CD4-positive, CD25-positive, alpha-beta regulatory T cell (primary cell): ENCODE results near the gene TMPRSS2. TPM values are rescaled to one million over a fixed set of nuclear protein-coding genes. Genes with fewer than 3 reads are reported as not detected.

Experiments
- ATAC-seq, 2 donors: fragments of 150-1000 bp; cut with Tn5 transposase; one replicate each; pipeline ENCODE4 v1.10.0; 2021; ENCODE audit warnings: low read depth in 2 of 2, moderate number of reproducible peaks in 2 of 2, moderate library complexity in 1 of 2
- DNase-seq, 3 donors: peaks; one replicate each; pipeline versions ENCODE4 v3.0.0 to v3.0.0-alpha.2; 2012 to 2022; ENCODE audit warnings: mixed read lengths in 1 of 3
- H3K27ac ChIP-seq: one replicate; pipeline ENCODE4 v1.7.0; 2013; ENCODE audit warnings: mild to moderate bottlenecking, low read length; ENCODE audit not compliant: insufficient read depth, poor library complexity, severe bottlenecking
- H3K27me3 ChIP-seq: one replicate; pipeline ENCODE4 v1.7.0; 2013; ENCODE audit warnings: low read length; ENCODE audit not compliant: control insufficient read depth, insufficient read depth
- H3K36me3 ChIP-seq: one replicate; pipeline ENCODE4 v1.7.0; 2013; ENCODE audit warnings: mild to moderate bottlenecking, low read length, moderate library complexity; ENCODE audit not compliant: control insufficient read depth, insufficient read depth
- H3K4me1 ChIP-seq: 2 replicates; pipeline ENCODE4 v1.7.0; 2013; ENCODE audit warnings: mild to moderate bottlenecking, low read length; ENCODE audit not compliant: insufficient read depth, control insufficient read depth, poor library complexity, severe bottlenecking
- H3K4me3 ChIP-seq: one replicate; pipeline ENCODE4 v1.7.0; 2013; ENCODE audit warnings: low read depth, mild to moderate bottlenecking, low read length, moderate library complexity
- H3K9me3 ChIP-seq, 2 experiments: 1 replicate in 1 of 2; 2 replicates in 1 of 2; pipeline ENCODE4 v1.7.0; 2013; ENCODE audit warnings: low read length in 2 of 2, mild to moderate bottlenecking in 1 of 2, moderate library complexity in 1 of 2; ENCODE audit not compliant: control insufficient read depth in 2 of 2
- H3K27ac Mint-ChIP-seq, 3 donors: one replicate each; pipeline ENCODE4 v1.8.0; 2020 to 2022; ENCODE audit warnings: mild to moderate bottlenecking in 3 of 3, mixed read lengths in 3 of 3, moderate library complexity in 2 of 3
- H3K27me3 Mint-ChIP-seq: one replicate; pipeline ENCODE4 v1.8.0; 2022; ENCODE audit warnings: mild to moderate bottlenecking, mixed read lengths
- H3K36me3 Mint-ChIP-seq: one replicate; pipeline ENCODE4 v1.8.0; 2020; ENCODE audit warnings: mixed read lengths
- H3K4me1 Mint-ChIP-seq, 4 donors: one replicate each; pipeline ENCODE4 v1.8.0; 2020 to 2022; ENCODE audit warnings: mixed read lengths in 4 of 4, mild to moderate bottlenecking in 1 of 4
- H3K4me3 Mint-ChIP-seq, 4 donors: one replicate each; pipeline ENCODE4 v1.8.0; 2020 to 2022; ENCODE audit warnings: mild to moderate bottlenecking in 4 of 4, mixed read lengths in 4 of 4, moderate library complexity in 3 of 4
- H3K9me3 Mint-ChIP-seq, 7 donors: one replicate each; pipeline ENCODE4 v1.8.0; 2020 to 2022; ENCODE audit warnings: mixed read lengths in 7 of 7, mild to moderate bottlenecking in 3 of 7, moderate library complexity in 2 of 7
- polyA plus RNA-seq, 4 donors: library from polyadenylated mRNA; unstranded; fragments of 300-500 nt; fragmentation: Illumina TruSeq; gene quantifications; one replicate each; pipeline ENCODE4 v1.2.3, GENCODE V29; 2021
- total RNA-seq: library from RNA; stranded (reverse); gene quantifications from one replicate; pipeline ENCODE4 v1.2.3, GENCODE V29; 2022

TMPRSS2 gene
- total and polyA plus RNA-seq, 5 donors from 2014 or later, result not detected

DNA sequence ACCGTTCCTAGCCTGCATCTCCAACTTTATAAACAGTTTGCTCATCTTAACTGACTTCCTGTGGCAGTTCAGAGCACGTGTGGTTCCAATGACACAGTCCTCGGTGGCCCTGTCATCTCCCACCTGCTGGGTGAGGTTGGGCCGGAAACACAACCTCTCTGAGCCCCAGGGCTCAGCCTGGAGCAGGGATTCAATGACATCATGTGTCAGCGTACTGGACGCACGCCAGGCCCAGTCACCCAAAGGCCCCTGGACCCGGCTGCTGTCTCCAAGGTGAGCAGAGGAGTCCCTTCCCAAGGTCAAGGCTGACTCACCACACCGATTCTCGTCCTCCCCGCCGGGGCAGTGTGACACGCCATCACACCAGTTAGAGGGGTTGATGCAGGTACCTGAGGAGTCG lies 19.9 kb downstream of the TMPRSS2 start:
- Mint-ChIP-seq H3K36me3 (no peaks in the 10 kb centered on the region), H3K4me1 (no peaks in the 10 kb centered on the region), H3K4me3 (no peak overlapping the region)

GRCh38 chr21:41487082-41487481 lies 20.9 kb downstream of the TMPRSS2 start:
- no peak for ATAC-seq
- H3K27ac Mint-ChIP-seq, result no peak overlapping the region
- peaks cover 4% of the 10 kb centered on the region for H3K27me3 Mint-ChIP-seq
- Histone ChIP-seq H3K4me3 (no peak overlapping the region), H3K9me3 (no peaks in the 10 kb centered on the region), H3K4me1 (no peaks in the 10 kb centered on the region), H3K36me3 (no peaks in the 10 kb centered on the region), H3K27ac (no peak overlapping the region), H3K27me3 (peaks cover 2% of the 10 kb centered on the region)
- H3K36me3 Mint-ChIP-seq, result no peaks in the 10 kb centered on the region
- H3K4me1 Mint-ChIP-seq, result no peaks in the 10 kb centered on the region
- no peaks in the 10 kb centered on the region for H3K9me3 Mint-ChIP-seq
- H3K4me3 Mint-ChIP-seq, result no peak overlapping the region
- no peak for DNase-seq

More for the DNA sequence above, 19.9 kb downstream of the TMPRSS2 start:
- Histone ChIP-seq H3K9me3 (no peaks in the 10 kb centered on the region), H3K27me3 (no peaks in the 10 kb centered on the region), H3K27ac (no peak overlapping the region), H3K4me1 (no peaks in the 10 kb centered on the region), H3K36me3 (no peaks in the 10 kb centered on the region), H3K4me3 (no peak overlapping the region)
- ATAC-seq, result no peak
- H3K9me3 Mint-ChIP-seq, result no peaks in the 10 kb centered on the region
- H3K27me3 Mint-ChIP-seq, result peaks cover 8% of the 10 kb centered on the region
- DNase-seq, result peak in 1 of 3 donors; percentile 7
- no peak overlapping the region for H3K27ac Mint-ChIP-seq

DNA sequence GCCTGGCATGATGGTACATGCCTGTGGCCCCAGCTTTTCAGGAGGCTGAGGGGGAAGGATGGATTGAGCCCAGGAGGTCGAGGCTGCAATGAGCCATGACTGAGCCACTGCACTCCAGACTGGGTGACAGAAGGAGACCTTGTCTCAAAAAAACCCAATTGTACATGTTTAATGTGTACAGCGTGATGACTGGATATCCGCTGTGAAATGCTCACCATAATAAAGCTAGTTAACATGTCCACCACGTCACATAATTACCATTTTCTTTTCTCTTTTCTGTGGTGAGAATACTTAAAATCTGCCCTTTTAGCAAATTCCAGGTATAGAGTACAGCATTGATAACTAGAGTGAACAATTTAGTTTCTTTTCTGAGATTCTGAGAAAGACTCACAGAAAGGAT lies 24.0 kb downstream of the TMPRSS2 start:
- Histone ChIP-seq H3K36me3 (no peaks in the 10 kb centered on the region), H3K9me3 (no peaks in the 10 kb centered on the region), H3K27me3 (peaks cover 2% of the 10 kb centered on the region), H3K4me3 (no peak overlapping the region), H3K4me1 (no peaks in the 10 kb centered on the region), H3K27ac (no peak overlapping the region)
- no peak overlapping the region for H3K4me3 Mint-ChIP-seq
- DNase-seq (peak in 1 of 3 donors; percentile 39), ATAC-seq (peak in 1 of 2 donors; percentile 25)
- peaks cover 4% of the 10 kb centered on the region for H3K27me3 Mint-ChIP-seq
- H3K4me1 Mint-ChIP-seq, result no peaks in the 10 kb centered on the region
- no peaks in the 10 kb centered on the region for H3K36me3 Mint-ChIP-seq
- no peak overlapping the region for H3K27ac Mint-ChIP-seq
- no peaks in the 10 kb centered on the region for H3K9me3 Mint-ChIP-seq

GRCh38 chr21:41483415-41483814 lies 24.5 kb downstream of the TMPRSS2 start:
- Histone ChIP-seq H3K36me3 (no peaks in the 10 kb centered on the region), H3K4me1 (no peaks in the 10 kb centered on the region), H3K4me3 (no peak overlapping the region), H3K27me3 (peaks cover 2% of the 10 kb centered on the region), H3K9me3 (no peaks in the 10 kb centered on the region), H3K27ac (no peak overlapping the region)
- Mint-ChIP-seq H3K9me3 (no peaks in the 10 kb centered on the region), H3K4me3 (no peak overlapping the region), H3K27ac (no peak overlapping the region), H3K36me3 (no peaks in the 10 kb centered on the region), H3K4me1 (no peaks in the 10 kb centered on the region), H3K27me3 (peaks cover 4% of the 10 kb centered on the region)
- no peak for ATAC-seq
- no peak for DNase-seq

DNA sequence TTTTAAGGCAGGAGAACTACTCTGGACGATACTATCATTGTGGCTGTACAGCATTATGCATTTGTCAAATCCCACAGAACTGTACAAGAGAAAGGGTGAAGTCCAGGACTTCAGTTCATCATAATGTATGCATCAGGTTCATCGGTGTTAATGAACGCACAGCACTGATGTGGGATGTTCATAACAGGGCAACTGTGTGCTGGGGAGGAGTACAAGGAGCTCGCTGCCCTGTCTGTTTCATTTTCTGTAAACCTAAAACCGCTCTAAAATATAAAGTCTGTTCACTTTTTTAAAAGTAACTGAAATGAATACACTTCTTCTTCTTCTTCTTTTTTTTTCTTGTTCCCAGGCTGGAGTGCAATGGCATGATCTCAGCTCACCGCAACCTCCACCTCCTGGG lies 25.0 kb downstream of the TMPRSS2 start:
- Histone ChIP-seq H3K4me3 (no peak overlapping the region), H3K4me1 (no peaks in the 10 kb centered on the region), H3K27ac (no peak overlapping the region), H3K9me3 (no peaks in the 10 kb centered on the region), H3K36me3 (no peaks in the 10 kb centered on the region), H3K27me3 (peaks cover 2% of the 10 kb centered on the region)
- DNase-seq, result no peak
- H3K36me3 Mint-ChIP-seq, result no peaks in the 10 kb centered on the region
- H3K4me3 Mint-ChIP-seq, result no peak overlapping the region
- no peaks in the 10 kb centered on the region for H3K4me1 Mint-ChIP-seq
- ATAC-seq, result no peak
- H3K9me3 Mint-ChIP-seq, result no peaks in the 10 kb centered on the region
- H3K27ac Mint-ChIP-seq, result no peak overlapping the region
- peaks cover 4% of the 10 kb centered on the region for H3K27me3 Mint-ChIP-seq

- ATAC-seq, result no peak
- peaks cover 4% of the 10 kb centered on the region for H3K27me3 Mint-ChIP-seq
- H3K4me1 ChIP-seq, result no peaks in the 10 kb centered on the region
- H3K4me1 Mint-ChIP-seq, result peaks cover 0 to 3% (median 0%) of the 10 kb centered on the region in 4 donors
- H3K36me3 Mint-ChIP-seq, result no peaks in the 10 kb centered on the region
- no peak overlapping the region for H3K4me3 Mint-ChIP-seq
- H3K9me3 ChIP-seq, result no peaks in the 10 kb centered on the region
- no peaks in the 10 kb centered on the region for H3K9me3 Mint-ChIP-seq
- no peak for DNase-seq
- H3K4me3 ChIP-seq, result no peak overlapping the region
- no peaks in the 10 kb centered on the region for H3K36me3 ChIP-seq
- no peak overlapping the region for H3K27ac Mint-ChIP-seq
- H3K27ac ChIP-seq, result no peak overlapping the region
- peaks cover 2% of the 10 kb centered on the region for H3K27me3 ChIP-seq
Measured at GRCh38 chr21:41482301-41482700, 25.7 kb downstream of the TMPRSS2 start.

- no peaks in the 10 kb centered on the region for H3K9me3 ChIP-seq
- no peak overlapping the region for H3K4me3 Mint-ChIP-seq
- no peaks in the 10 kb centered on the region for H3K36me3 Mint-ChIP-seq
- H3K27me3 Mint-ChIP-seq, result no peaks in the 10 kb centered on the region
- DNase-seq, result no peak
- H3K4me3 ChIP-seq, result no peak overlapping the region
- H3K27ac Mint-ChIP-seq, result no peak overlapping the region
- H3K9me3 Mint-ChIP-seq, result no peaks in the 10 kb centered on the region
- H3K4me1 Mint-ChIP-seq, result peaks cover 0 to 3% (median 0%) of the 10 kb centered on the region in 4 donors
- no peak for ATAC-seq
- no peak overlapping the region for H3K27ac ChIP-seq
- peaks cover 2% of the 10 kb centered on the region for H3K27me3 ChIP-seq
- H3K4me1 ChIP-seq, result no peaks in the 10 kb centered on the region
- H3K36me3 ChIP-seq, result no peaks in the 10 kb centered on the region
Measured at GRCh38 chr21:41481191-41481590, 26.8 kb downstream of the TMPRSS2 start.

GRCh38 chr21:41480086-41480690 lies 27.8 kb downstream of the TMPRSS2 start:
- no peaks in the 10 kb centered on the region for H3K27me3 Mint-ChIP-seq
- no peak overlapping the region for H3K27ac Mint-ChIP-seq
- H3K9me3 Mint-ChIP-seq, result no peaks in the 10 kb centered on the region
- no peak for DNase-seq
- no peaks in the 10 kb centered on the region for H3K36me3 Mint-ChIP-seq
- Histone ChIP-seq H3K27ac (no peak overlapping the region), H3K36me3 (no peaks in the 10 kb centered on the region), H3K27me3 (peaks cover 2% of the 10 kb centered on the region), H3K4me3 (no peak overlapping the region), H3K4me1 (no peaks in the 10 kb centered on the region), H3K9me3 (no peaks in the 10 kb centered on the region)
- ATAC-seq, result no peak
- peaks cover 0 to 3% (median 0%) of the 10 kb centered on the region in 4 donors for H3K4me1 Mint-ChIP-seq
- H3K4me3 Mint-ChIP-seq, result no peak overlapping the region
